Measurements from ENCODE around the gene COX4I1.
"Not testable (repeated sequence)": the region's sequence is repeated elsewhere in the genome, so short reads cannot be mapped to it uniquely, and the experiment has no call there.

COX4I1 gene

DNA sequence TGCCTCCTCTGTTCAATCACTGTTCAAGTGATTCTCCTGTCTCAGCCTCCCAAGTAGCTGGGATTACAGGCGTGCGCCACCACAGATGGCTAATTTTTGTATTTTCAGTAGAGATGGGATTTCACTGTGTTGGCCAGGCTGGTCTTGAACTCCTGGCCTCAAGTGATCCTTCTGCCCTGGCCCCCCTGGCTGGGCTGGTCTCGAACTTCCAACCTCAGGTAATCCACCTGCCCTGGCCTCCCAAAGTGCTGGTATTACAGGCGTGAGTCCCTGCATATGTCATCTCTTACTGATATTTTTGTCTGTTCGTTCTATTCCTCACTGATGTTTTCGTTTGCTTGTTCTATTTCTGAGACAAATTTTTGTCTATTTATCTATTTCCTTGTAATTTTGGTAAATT is 17.7 kb downstream of the COX4I1 start:
- H3K9ac ChIP-seq (ENCODE audit: low read length); H3K27me3 ChIP-seq (ENCODE audit: control insufficient read depth in 1 of 2, insufficient read depth in 2 of 2, low read length in 2 of 2); H3K27ac ChIP-seq (ENCODE audit: low read depth, low read length); H3K4me1 ChIP-seq (ENCODE audit: insufficient read depth, low read length); H3K9me3 ChIP-seq (ENCODE audit: low read length); H3K4me3 ChIP-seq (ENCODE audit: low read depth in 1 of 2, low read length in 2 of 2); H3K36me3 ChIP-seq (ENCODE audit: insufficient read depth, low read length): not testable (repeated sequence)

DNA sequence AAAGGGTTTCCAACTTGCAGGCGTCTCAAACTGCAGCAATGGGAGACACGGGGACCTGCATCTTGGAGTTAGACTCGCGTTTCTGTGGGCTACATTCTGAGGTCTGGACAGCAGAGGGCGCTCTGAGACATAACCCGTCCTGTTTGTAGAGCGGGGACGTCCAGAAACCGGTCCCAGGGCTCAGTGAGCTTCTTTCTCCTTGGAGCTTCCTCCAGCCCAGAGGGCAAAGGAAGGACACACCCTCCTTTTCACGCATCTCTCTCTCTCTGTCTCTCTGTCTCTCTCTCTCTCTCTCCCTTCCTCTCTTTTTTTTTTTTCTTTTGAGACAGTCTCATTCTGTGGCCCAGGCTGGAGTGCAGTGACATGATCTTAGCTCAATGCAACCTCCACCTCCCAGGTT is 19.8 kb downstream of the COX4I1 start:
- no peak overlapping the region for H3K9ac ChIP-seq (ENCODE audit: low read length)
- no peaks in the 10 kb centered on the region for H3K9me3 ChIP-seq (ENCODE audit: low read length)
- no peak overlapping the region for H3K27ac ChIP-seq (ENCODE audit: low read depth, low read length)
- H3K36me3 ChIP-seq (ENCODE audit: insufficient read depth, low read length): no peaks in the 10 kb centered on the region
- no peaks in the 10 kb centered on the region for H3K27me3 ChIP-seq (ENCODE audit: control insufficient read depth in 1 of 2, insufficient read depth in 2 of 2, low read length in 2 of 2)
- H3K4me1 ChIP-seq (ENCODE audit: insufficient read depth, low read length): peaks cover 9% of the 10 kb centered on the region
- H3K4me3 ChIP-seq (ENCODE audit: low read depth in 1 of 2, low read length in 2 of 2): no peak overlapping the region

DNA sequence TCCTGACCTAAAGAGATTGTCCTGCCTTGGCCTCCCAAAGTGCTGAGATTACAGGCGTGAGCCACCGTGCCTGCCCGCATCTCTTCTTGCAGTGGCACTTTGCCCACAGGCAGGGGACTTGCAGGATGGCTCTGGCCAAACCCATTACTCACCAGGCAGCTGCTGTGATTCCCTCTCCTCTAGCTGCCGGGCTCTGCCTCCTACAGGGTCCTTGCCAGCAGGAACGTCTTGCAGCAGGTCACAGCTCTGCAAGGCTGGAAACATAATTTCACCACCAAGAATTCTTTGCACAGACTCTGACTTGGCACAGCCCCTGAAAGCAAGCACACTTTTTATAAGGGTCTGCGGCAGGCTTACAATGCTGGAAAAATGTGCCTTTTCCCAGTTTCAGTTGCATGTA is 20.3 kb downstream of the COX4I1 start:
- no peaks in the 10 kb centered on the region for H3K36me3 ChIP-seq (ENCODE audit: insufficient read depth, low read length)
- H3K4me3 ChIP-seq (ENCODE audit: low read depth in 1 of 2, low read length in 2 of 2): no peak overlapping the region
- peaks cover 9% of the 10 kb centered on the region for H3K4me1 ChIP-seq (ENCODE audit: insufficient read depth, low read length)
- no peak overlapping the region for H3K27ac ChIP-seq (ENCODE audit: low read depth, low read length)
- no peak overlapping the region for H3K9ac ChIP-seq (ENCODE audit: low read length)
- no peaks in the 10 kb centered on the region for H3K27me3 ChIP-seq (ENCODE audit: control insufficient read depth in 1 of 2, insufficient read depth in 2 of 2, low read length in 2 of 2)
- no peaks in the 10 kb centered on the region for H3K9me3 ChIP-seq (ENCODE audit: low read length)

DNA sequence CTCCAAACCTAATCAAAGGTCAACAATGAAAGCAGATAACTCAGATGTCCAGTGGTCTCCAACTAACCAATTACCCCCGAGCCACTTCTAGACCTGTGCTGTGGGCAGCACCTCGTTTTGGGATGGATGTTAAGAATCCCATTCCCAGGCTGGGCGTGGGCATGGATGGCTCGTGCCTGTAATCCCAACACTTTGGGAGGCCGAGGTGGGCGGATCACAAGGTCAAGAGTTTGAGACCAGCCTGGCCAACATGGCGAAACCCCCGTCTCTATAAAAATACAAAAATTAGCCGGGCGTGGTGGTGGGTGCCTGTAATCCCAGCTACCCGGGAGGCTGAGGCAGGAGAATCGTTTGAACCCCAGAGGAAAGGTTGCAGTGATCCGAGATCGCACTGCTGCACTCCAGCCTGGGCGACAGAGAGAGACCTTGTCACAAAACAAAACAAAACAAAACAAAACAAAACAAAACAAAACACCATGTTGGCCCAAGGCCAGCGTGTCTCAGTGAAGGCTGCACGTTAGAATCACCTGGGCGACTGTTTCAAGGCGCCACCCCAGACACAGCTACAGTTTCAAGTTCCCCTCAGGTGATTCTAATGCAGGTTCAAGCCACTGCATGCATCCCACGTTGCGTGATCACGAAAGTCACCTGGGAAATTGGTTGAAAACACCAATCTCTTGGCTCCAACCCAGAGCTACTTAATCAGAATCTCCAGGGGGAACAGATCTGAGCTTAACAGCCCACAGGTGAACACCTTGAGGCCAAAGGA is 21.3 kb downstream of the COX4I1 start:
- Histone ChIP-seq H3K4me1 (ENCODE audit: insufficient read depth, low read length) (peaks cover 9% of the 10 kb centered on the region), H3K36me3 (ENCODE audit: insufficient read depth, low read length) (no peaks in the 10 kb centered on the region), H3K4me3 (ENCODE audit: low read depth in 1 of 2, low read length in 2 of 2) (no peak overlapping the region), H3K27ac (ENCODE audit: low read depth, low read length) (no peak overlapping the region), H3K9me3 (ENCODE audit: low read length) (no peaks in the 10 kb centered on the region), H3K27me3 (ENCODE audit: control insufficient read depth in 1 of 2, insufficient read depth in 2 of 2, low read length in 2 of 2) (no peaks in the 10 kb centered on the region), H3K9ac (ENCODE audit: low read length) (no peak overlapping the region)

DNA sequence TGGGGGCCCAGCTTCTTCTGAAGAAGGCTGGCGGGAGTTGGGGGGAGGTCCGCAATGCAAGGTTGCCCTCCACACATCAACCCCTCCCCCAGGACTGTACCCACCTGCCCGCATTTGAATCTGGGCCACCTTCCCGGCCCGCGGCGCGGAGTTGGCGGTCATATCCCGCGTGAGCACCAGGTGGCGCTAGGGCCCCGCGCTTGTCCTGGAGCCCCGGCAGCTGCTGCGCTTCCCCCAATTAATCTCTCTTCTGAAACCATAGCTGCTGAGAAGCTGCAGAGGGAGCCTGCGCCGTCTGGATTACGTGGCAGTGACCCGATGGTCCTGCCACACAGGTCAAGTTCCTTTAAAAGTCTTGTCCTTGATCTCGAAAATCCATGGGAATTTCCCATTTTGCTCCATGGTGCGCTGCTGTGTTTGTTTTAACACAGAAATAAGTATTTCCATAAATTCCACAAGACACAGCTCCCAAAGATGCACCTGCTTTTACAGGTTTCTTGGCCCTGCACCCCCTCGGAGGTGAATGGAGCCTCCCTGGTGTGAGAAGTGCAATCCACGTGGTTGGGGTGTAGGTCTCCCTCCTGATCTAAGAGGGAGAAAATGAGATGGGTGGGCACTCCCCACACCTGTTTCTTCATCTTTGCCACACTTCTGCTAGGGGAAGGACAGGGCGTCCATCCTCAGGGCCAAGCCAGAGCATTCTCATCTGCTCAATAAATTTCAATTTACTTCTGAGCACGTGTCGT is 22.1 kb downstream of the COX4I1 start:
- no peaks in the 10 kb centered on the region for H3K27me3 ChIP-seq (ENCODE audit: control insufficient read depth in 1 of 2, insufficient read depth in 2 of 2, low read length in 2 of 2)
- H3K36me3 ChIP-seq (ENCODE audit: insufficient read depth, low read length): no peaks in the 10 kb centered on the region
- no peak overlapping the region for H3K27ac ChIP-seq (ENCODE audit: low read depth, low read length)
- peaks cover 9% of the 10 kb centered on the region for H3K4me1 ChIP-seq (ENCODE audit: insufficient read depth, low read length)
- no peak overlapping the region for H3K4me3 ChIP-seq (ENCODE audit: low read depth in 1 of 2, low read length in 2 of 2)
- no peaks in the 10 kb centered on the region for H3K9me3 ChIP-seq (ENCODE audit: low read length)
- H3K9ac ChIP-seq (ENCODE audit: low read length): no peak overlapping the region

DNA sequence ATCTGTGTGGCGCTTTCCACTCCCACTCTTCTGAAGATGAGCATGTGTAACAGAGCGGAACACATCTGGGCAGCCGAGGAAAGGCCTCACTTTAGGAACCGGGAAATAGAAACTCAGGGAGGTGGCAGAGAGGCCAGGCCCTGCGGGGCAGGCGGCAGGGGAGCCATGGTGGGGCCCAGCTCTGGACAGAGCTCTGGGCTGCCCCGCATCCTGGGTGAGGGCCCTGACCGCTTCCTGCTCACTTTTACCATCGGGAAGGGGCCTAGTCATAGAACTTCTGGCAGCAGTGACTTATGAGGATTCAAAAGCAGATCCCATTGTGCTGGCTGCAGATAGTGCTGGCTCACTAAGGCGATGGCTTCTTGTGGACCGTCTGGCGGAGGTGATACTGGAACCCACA is 22.6 kb downstream of the COX4I1 start:
- peaks cover 9% of the 10 kb centered on the region for H3K4me1 ChIP-seq (ENCODE audit: insufficient read depth, low read length)
- H3K4me3 ChIP-seq (ENCODE audit: low read depth in 1 of 2, low read length in 2 of 2): no peak overlapping the region
- no peak overlapping the region for H3K27ac ChIP-seq (ENCODE audit: low read depth, low read length)
- no peaks in the 10 kb centered on the region for H3K27me3 ChIP-seq (ENCODE audit: control insufficient read depth in 1 of 2, insufficient read depth in 2 of 2, low read length in 2 of 2)
- H3K9me3 ChIP-seq (ENCODE audit: low read length): no peaks in the 10 kb centered on the region
- no peak overlapping the region for H3K9ac ChIP-seq (ENCODE audit: low read length)
- H3K36me3 ChIP-seq (ENCODE audit: insufficient read depth, low read length): no peaks in the 10 kb centered on the region

DNA sequence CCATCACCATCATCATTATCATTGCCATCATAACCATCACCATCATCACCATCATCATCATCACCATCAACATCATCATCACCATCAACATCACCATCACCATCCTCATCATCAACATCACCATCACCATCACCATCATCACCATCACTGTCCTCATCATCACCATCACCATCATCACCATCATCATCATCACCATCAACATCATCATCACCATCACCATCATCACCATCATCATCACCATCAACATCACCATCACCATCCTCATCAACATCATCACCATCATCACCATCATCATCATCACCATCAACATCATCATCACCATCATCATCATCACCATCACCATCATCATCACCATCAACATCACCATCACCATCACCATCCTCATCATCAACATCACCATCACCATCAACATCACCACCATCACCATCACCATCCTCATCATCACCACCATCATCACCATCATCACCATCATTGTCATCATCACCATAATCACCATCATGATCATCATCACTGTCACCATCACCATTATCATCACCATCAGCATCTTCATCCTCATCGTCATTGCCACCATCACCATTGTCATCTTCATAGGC is 23.9 kb downstream of the COX4I1 start:
- H3K36me3 ChIP-seq (ENCODE audit: insufficient read depth, low read length): no peaks in the 10 kb centered on the region
- H3K9me3 ChIP-seq (ENCODE audit: low read length): no peaks in the 10 kb centered on the region
- peaks cover 16% of the 10 kb centered on the region for H3K4me1 ChIP-seq (ENCODE audit: insufficient read depth, low read length)
- H3K27ac ChIP-seq (ENCODE audit: low read depth, low read length): no peak overlapping the region
- H3K9ac ChIP-seq (ENCODE audit: low read length): no peak overlapping the region
- H3K4me3 ChIP-seq (ENCODE audit: low read depth in 1 of 2, low read length in 2 of 2): no peak overlapping the region
- H3K27me3 ChIP-seq (ENCODE audit: control insufficient read depth in 1 of 2, insufficient read depth in 2 of 2, low read length in 2 of 2): no peaks in the 10 kb centered on the region

DNA sequence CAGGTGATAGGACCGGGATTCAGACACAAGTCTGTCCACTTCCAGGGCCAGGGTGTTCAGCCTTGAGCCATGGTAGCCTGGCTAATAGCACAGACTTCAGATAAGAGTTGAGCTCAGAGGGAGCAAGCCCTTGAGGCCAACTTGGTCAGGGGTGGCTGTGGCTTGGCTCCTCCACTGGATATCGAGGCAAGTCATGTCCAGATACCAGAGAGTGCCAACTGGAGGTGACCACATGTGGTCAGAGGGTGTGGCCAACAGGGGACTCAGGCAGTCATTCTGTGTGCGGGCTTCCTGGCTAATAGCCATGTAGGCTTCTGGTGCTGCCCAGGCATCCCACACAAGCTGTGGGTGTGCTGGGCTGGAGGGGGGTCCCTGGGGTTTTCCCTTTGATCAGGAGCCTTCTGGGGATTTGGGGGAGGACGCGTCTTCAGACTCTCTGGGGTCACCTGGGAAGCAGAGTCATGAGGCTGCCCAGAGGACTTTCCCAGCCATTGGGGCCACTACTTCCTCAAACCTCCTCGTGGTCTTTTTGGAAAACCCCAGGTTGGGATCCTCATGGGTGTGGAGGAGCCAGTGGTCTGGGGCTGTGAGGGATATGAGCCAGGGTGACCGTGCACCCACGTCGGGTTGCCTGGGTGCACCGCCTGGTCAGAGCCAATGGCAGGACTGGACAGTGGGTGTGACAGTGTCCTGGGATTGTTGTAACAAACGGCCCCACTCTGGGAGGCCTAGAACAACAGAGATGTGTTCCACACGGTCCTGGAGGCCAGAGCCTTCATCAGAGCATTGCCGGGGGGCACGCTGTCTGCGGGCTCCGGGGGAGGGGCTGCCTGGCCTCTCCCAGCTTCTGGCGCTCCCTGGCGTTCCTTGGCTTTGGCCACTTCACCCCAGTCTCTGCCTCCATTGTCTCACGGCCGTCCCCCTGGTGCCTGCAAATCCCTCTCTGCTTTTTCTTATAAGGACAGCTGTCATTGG is 25.0 kb downstream of the COX4I1 start:
- Histone ChIP-seq H3K27me3 (ENCODE audit: control insufficient read depth in 1 of 2, insufficient read depth in 2 of 2, low read length in 2 of 2) (no peaks in the 10 kb centered on the region), H3K4me1 (ENCODE audit: insufficient read depth, low read length) (peaks cover 16% of the 10 kb centered on the region), H3K9ac (ENCODE audit: low read length) (no peak overlapping the region), H3K9me3 (ENCODE audit: low read length) (no peaks in the 10 kb centered on the region), H3K27ac (ENCODE audit: low read depth, low read length) (no peak overlapping the region), H3K36me3 (ENCODE audit: insufficient read depth, low read length) (no peaks in the 10 kb centered on the region), H3K4me3 (ENCODE audit: low read depth in 1 of 2, low read length in 2 of 2) (no peak overlapping the region)

DNA sequence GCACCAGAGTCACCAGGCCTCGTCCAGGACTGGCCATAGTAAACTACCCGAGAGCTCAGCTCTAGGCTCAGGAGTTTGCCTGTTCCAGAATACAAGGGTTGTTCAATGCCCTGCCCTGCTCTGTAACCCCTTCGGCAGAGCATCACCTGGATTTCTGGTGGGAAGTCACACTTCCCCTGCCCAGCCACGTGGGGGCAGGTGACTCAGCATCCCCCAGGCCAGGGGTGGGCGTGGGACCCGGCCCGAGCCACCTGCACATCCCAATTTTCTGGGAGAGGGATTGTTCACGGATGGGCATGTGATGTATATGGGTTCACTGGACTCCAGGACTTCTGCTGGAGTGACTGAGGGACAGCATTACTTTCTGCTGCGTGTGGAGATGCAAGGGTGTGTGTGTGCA is 25.8 kb downstream of the COX4I1 start:
- Histone ChIP-seq H3K4me1 (ENCODE audit: insufficient read depth, low read length) (peaks cover 11% of the 10 kb centered on the region), H3K27me3 (ENCODE audit: control insufficient read depth in 1 of 2, insufficient read depth in 2 of 2, low read length in 2 of 2) (no peaks in the 10 kb centered on the region), H3K9me3 (ENCODE audit: low read length) (no peaks in the 10 kb centered on the region), H3K36me3 (ENCODE audit: insufficient read depth, low read length) (no peaks in the 10 kb centered on the region), H3K4me3 (ENCODE audit: low read depth in 1 of 2, low read length in 2 of 2) (no peak overlapping the region), H3K9ac (ENCODE audit: low read length) (no peak overlapping the region), H3K27ac (ENCODE audit: low read depth, low read length) (no peak overlapping the region)

DNA sequence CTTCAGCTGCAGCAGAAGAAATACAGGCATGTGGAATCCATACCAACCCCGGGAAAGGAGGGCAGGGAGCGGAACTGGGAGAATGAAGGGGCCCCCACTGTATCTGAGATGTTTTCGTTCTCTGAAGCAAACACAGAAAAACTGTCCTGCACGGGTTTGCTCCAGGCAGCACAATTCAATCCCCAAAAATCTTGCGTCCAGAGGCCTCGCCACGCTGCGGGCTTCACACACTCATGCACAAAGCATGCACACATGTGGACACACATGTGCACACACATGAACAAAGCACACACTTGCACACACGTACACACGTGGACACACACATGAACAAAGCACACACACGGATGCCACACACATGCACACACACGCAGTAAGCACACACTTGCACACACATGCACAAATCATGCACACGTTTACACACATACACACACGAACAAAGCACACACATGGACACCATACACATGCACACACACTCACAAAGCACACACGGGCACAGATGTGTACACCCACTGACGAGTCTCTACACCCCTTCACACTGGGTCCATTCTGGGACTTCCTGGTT is 27.3 kb downstream of the COX4I1 start:
- no peaks in the 10 kb centered on the region for H3K27me3 ChIP-seq (ENCODE audit: control insufficient read depth in 1 of 2, insufficient read depth in 2 of 2, low read length in 2 of 2)
- H3K4me3 ChIP-seq (ENCODE audit: low read depth in 1 of 2, low read length in 2 of 2): no peak overlapping the region
- peaks cover 7% of the 10 kb centered on the region for H3K4me1 ChIP-seq (ENCODE audit: insufficient read depth, low read length)
- no peaks in the 10 kb centered on the region for H3K36me3 ChIP-seq (ENCODE audit: insufficient read depth, low read length)
- no peak overlapping the region for H3K27ac ChIP-seq (ENCODE audit: low read depth, low read length)
- H3K9me3 ChIP-seq (ENCODE audit: low read length): no peaks in the 10 kb centered on the region
- H3K9ac ChIP-seq (ENCODE audit: low read length): no peak overlapping the region

DNA sequence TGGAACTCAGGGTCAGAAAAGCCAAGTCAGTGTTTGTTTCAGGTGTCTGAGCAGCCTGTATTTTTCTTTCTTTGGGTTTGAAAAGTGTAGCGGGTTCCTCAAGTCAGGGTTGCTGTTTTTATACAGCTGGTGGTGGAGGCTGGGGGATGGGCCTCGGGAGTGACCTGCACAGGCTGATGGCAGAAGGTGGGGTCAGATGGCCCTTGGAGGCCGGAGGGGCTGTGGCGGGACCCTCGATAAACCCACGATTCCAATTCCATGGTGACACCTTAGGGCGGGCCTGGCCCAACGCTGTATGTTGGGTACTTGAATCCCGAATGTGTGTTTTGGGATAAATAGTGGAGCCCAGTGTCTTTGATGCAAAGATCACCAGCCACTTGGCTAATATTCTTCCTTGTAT is 28.7 kb downstream of the COX4I1 start:
- H3K4me1 ChIP-seq (ENCODE audit: insufficient read depth, low read length): peaks cover 7% of the 10 kb centered on the region
- no peaks in the 10 kb centered on the region for H3K36me3 ChIP-seq (ENCODE audit: insufficient read depth, low read length)
- H3K9me3 ChIP-seq (ENCODE audit: low read length): no peaks in the 10 kb centered on the region
- no peak overlapping the region for H3K4me3 ChIP-seq (ENCODE audit: low read depth in 1 of 2, low read length in 2 of 2)
- no peaks in the 10 kb centered on the region for H3K27me3 ChIP-seq (ENCODE audit: control insufficient read depth in 1 of 2, insufficient read depth in 2 of 2, low read length in 2 of 2)
- H3K27ac ChIP-seq (ENCODE audit: low read depth, low read length): no peak overlapping the region
- no peak overlapping the region for H3K9ac ChIP-seq (ENCODE audit: low read length)
